OCI-LY1 (cell line): ENCODE measurements around the gene S100Z.

Source experiments
- H2AFZ ChIP-seq: fragments of 200-600 bp; sonication (generic), shearing (Covaris generic); 2 replicates; pipeline ENCODE4 v1.6.0; 2014; ENCODE audit warnings: antibody characterized with exemption, mild to moderate bottlenecking, low read length
- H3F3A ChIP-seq: fragments of 200-600 bp; sonication (generic), shearing (Covaris generic); 2 replicates; pipeline ENCODE4 v1.6.0; 2014; ENCODE audit warnings: mild to moderate bottlenecking, antibody characterized with exemption, low read length, moderate library complexity; ENCODE audit not compliant: insufficient read depth
- H3K27ac ChIP-seq: fragments of 200-600 bp; sonication (generic); 2 replicates; pipeline ENCODE4 v1.5.1; 2014; ENCODE audit warnings: low read length, mixed run types, mild to moderate bottlenecking, low read depth; ENCODE audit not compliant: poor library complexity, severe bottlenecking
- H3K27me3 ChIP-seq: fragments of 200-600 bp; sonication (generic); 2 replicates; pipeline ENCODE4 v1.6.0; 2014; ENCODE audit warnings: antibody characterized with exemption, mild to moderate bottlenecking, low read length, moderate library complexity; ENCODE audit not compliant: insufficient read depth
- H3K36me3 ChIP-seq: fragments of 200-600 bp; sonication (generic); 2 replicates; pipeline ENCODE4 v1.6.1; 2014; ENCODE audit warnings: mild to moderate bottlenecking, antibody characterized with exemption, low read length, moderate library complexity, mixed read lengths; ENCODE audit not compliant: insufficient read depth
- H3K4me1 ChIP-seq: fragments of 200-600 bp; sonication (generic); 2 replicates; pipeline ENCODE4 v1.5.1; 2014; ENCODE audit warnings: mild to moderate bottlenecking, low read length, moderate library complexity; ENCODE audit not compliant: insufficient read depth, severe bottlenecking
- H3K4me2 ChIP-seq: fragments of 200-600 bp; sonication (generic), shearing (Covaris generic); 2 replicates; pipeline ENCODE4 v1.6.1; 2014; ENCODE audit warnings: low read length
- H3K4me3 ChIP-seq: fragments of 200-600 bp; sonication (generic); 2 replicates; pipeline ENCODE4 v1.5.1; 2014; ENCODE audit warnings: low read length, low read depth, mild to moderate bottlenecking, mixed read lengths; ENCODE audit not compliant: poor library complexity, severe bottlenecking
- H3K79me2 ChIP-seq: fragments of 200-600 bp; shearing (Covaris generic); 2 replicates; pipeline ENCODE4 v1.6.1; 2016; ENCODE audit warnings: mixed run types, low read length, mixed read lengths; ENCODE audit not compliant: insufficient read depth
- H3K9ac ChIP-seq: fragments of 200-600 bp; sonication (generic), shearing (Covaris generic); 2 replicates; pipeline ENCODE4 v1.6.1; 2014; ENCODE audit warnings: mild to moderate bottlenecking, low read length, mixed read lengths
- H3K9me2 ChIP-seq: fragments of 200-600 bp; sonication (generic), shearing (Covaris generic); 2 replicates; pipeline ENCODE4 v1.6.1; 2014; ENCODE audit warnings: low read depth, mild to moderate bottlenecking, low read length, mixed read lengths
- H3K9me3 ChIP-seq: fragments of 200-600 bp; shearing (Covaris generic); 2 replicates; pipeline ENCODE4 v1.6.1; 2014; ENCODE audit warnings: low read length, mixed read lengths
- H4K20me1 ChIP-seq: fragments of 200-600 bp; sonication (generic), shearing (Covaris generic); 2 replicates; pipeline ENCODE4 v1.6.0; 2016; ENCODE audit warnings: mild to moderate bottlenecking, low read length; ENCODE audit not compliant: insufficient read depth
- EZH2 ChIP-seq: fragments of 200-600 bp; sonication (generic), shearing (Covaris generic); IDR thresholded peaks from 2 replicates; pipeline ENCODE4 v1.8.0; 2017; ENCODE audit warnings: borderline replicate concordance, mixed run types, mild to moderate bottlenecking, antibody characterized with exemption, low read length, moderate library complexity, mixed read lengths
- TF ChIP-seq, protein P1 (sequence below): fragments of 200-600 bp; sonication (generic), shearing (Covaris generic); IDR thresholded peaks from 2 replicates; pipeline ENCODE4 v1.5.1; 2017; ENCODE audit warnings: mild to moderate bottlenecking, antibody characterized with exemption, low read length, moderate library complexity, mixed read lengths

The S100Z gene

DNA sequence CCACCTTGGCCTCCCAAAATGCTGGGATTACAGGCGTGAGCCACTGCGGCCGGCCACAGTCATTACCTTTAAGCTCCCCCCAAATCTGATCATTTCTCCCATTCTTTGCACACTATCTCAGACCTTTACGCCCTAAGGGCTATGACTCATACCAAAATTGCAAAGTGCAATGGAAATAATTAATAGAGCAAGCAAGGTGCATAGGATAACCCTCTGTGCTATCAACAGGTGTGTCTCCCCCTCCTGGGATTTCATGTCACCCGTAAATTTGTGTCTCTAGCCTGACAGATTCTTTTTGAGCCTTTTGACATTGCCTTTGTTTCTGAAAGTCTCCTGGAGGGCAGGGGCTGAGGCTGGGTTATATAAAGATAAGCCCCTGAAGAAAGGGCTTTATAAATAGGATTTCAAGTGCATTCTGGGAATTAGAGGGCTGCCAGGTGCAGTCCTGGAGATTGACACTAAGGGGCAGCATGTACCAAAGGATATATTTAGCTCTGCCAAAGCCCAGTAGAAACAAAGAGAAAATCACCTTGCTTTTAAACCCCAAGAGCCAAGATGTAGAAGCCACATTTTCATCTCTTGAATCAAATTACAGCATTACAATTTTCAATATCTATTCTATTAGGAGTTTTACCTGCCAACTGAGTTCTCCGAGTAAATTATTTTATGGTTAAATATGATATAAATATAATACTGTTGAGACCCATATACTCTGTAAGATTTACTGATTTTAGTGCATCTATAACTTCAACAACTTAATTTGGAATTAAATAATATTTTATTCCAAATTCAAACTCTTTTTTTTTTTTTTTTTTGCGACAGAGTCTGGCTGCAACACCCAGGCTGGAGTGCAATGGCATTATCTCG lies 18.2 kb downstream of the S100Z start:
- no peaks in the 10 kb centered on the region for H3K9me3 ChIP-seq
- H2AFZ ChIP-seq: peak overlapping the region; percentile 95; the same call in 1 of the 2 replicates
- H3K4me1 ChIP-seq: peaks cover 22% of the 10 kb centered on the region
- H3K27me3 ChIP-seq: no peaks in the 10 kb centered on the region
- H3K79me2 ChIP-seq: no peaks in the 10 kb centered on the region
- H3K36me3 ChIP-seq: no peaks in the 10 kb centered on the region
- no peak overlapping the region for H3K27ac ChIP-seq
- H3K4me2 ChIP-seq: peak overlapping the region; percentile 51; the same call in 1 of the 2 replicates
- TF ChIP-seq, protein P1, sequence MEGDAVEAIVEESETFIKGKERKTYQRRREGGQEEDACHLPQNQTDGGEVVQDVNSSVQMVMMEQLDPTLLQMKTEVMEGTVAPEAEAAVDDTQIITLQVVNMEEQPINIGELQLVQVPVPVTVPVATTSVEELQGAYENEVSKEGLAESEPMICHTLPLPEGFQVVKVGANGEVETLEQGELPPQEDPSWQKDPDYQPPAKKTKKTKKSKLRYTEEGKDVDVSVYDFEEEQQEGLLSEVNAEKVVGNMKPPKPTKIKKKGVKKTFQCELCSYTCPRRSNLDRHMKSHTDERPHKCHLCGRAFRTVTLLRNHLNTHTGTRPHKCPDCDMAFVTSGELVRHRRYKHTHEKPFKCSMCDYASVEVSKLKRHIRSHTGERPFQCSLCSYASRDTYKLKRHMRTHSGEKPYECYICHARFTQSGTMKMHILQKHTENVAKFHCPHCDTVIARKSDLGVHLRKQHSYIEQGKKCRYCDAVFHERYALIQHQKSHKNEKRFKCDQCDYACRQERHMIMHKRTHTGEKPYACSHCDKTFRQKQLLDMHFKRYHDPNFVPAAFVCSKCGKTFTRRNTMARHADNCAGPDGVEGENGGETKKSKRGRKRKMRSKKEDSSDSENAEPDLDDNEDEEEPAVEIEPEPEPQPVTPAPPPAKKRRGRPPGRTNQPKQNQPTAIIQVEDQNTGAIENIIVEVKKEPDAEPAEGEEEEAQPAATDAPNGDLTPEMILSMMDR: peak; percentile 86
- no peak for TF ChIP-seq EZH2
- H3K4me3 ChIP-seq: no peak overlapping the region
- no peaks in the 10 kb centered on the region for H3K9me2 ChIP-seq
- no peaks in the 10 kb centered on the region for H3F3A ChIP-seq
- peak overlapping the region; percentile 35; the same call in 1 of the 2 replicates for H3K9ac ChIP-seq
- H4K20me1 ChIP-seq: no peaks in the 10 kb centered on the region

DNA sequence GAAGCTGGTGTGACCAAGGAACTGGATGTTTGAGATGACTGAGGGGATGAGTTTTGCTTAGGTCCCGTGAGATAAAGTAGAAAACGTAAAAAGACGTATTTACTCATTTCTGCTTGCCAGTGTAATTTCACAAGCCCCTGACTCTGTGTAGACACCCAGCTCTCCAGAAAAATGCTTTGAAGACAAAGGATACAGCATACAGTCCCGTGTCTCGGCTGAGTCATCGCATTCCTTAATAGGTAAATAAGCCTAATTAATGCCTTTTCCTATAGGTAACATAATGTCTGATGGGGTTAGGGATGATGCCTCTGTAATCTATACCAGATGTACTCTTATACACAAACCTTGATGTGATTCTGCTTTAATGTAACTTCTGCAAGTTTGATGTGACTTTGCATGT lies 20.2 kb downstream of the S100Z start:
- no peak for TF ChIP-seq EZH2
- TF ChIP-seq, protein P1: no peak
- no peaks in the 10 kb centered on the region for H3K9me3 ChIP-seq
- no peaks in the 10 kb centered on the region for H3F3A ChIP-seq
- H3K4me3 ChIP-seq: no peak overlapping the region
- peaks cover 1% of the 10 kb centered on the region for H3K79me2 ChIP-seq
- H3K9ac ChIP-seq: no peak overlapping the region
- H3K4me1 ChIP-seq: peaks cover 37% of the 10 kb centered on the region
- H3K27ac ChIP-seq: peak overlapping the region; percentile 30
- H3K36me3 ChIP-seq: no peaks in the 10 kb centered on the region
- H3K9me2 ChIP-seq: no peaks in the 10 kb centered on the region
- H2AFZ ChIP-seq: no peak overlapping the region
- H3K27me3 ChIP-seq: no peaks in the 10 kb centered on the region
- no peak overlapping the region for H3K4me2 ChIP-seq
- no peaks in the 10 kb centered on the region for H4K20me1 ChIP-seq

DNA sequence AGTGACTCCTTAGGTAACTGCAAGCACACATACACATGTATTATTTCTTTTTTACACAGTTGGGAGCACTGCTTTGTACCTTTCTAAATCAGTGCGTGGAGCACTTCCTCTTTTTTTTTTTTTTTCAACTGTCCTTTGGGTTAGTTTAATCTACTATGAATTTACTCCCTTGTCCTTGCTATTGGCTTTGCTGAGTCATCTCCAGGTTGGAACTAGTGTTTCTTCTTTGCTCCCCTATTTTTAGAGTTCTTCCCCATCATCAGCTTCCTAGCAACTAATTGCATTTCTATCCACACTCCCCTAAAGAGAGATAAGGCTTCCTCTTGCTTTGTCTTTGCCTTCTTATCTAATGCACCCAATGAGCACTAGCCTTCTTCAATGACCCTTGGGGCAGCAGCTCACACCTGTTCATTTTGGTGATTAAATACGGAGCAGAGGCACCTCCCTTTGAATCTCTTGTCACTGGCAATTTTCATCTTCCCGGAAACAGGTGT lies 24.3 kb downstream of the S100Z start:
- peak overlapping the region; percentile 86 for H3K4me3 ChIP-seq
- H3F3A ChIP-seq: no peaks in the 10 kb centered on the region

More for the DNA sequence above, 24.3 kb downstream of the S100Z start:
- H4K20me1 ChIP-seq: no peaks in the 10 kb centered on the region
- no peak for TF ChIP-seq EZH2
- TF ChIP-seq, protein P1: no peak
- H3K4me1 ChIP-seq: peaks cover 50% of the 10 kb centered on the region
- peak overlapping the region; percentile 94 for H3K4me2 ChIP-seq
- H3K27me3 ChIP-seq: no peaks in the 10 kb centered on the region
- peaks cover 39% of the 10 kb centered on the region for H3K36me3 ChIP-seq
- H3K9me2 ChIP-seq: no peaks in the 10 kb centered on the region
- no peaks in the 10 kb centered on the region for H3K9me3 ChIP-seq
- H2AFZ ChIP-seq: no peak overlapping the region
- H3K79me2 ChIP-seq: peaks cover 42% of the 10 kb centered on the region
- peak overlapping the region; percentile 97 for H3K27ac ChIP-seq
- H3K9ac ChIP-seq: peak overlapping the region; percentile 87
